Endodermal cell (in vitro differentiated cells): Measurements from ENCODE around the gene LACC1. TPM values are rescaled to one million over a fixed set of nuclear protein-coding genes. Genes with fewer than 3 reads are reported as not detected.

Experiments used
- DNase-seq: peaks from one replicate; pipeline ENCODE4 v3.0.0-alpha.2; 2017
- H3K27ac ChIP-seq: 2 replicates; pipeline ENCODE4 v1.5.1; 2013; ENCODE audit warnings: mild to moderate bottlenecking, low read depth, low read length, moderate library complexity
- H3K27me3 ChIP-seq: 2 replicates; pipeline ENCODE4 v1.6.1; 2013; ENCODE audit warnings: mild to moderate bottlenecking, low read length, moderate library complexity; ENCODE audit not compliant: insufficient read depth, control insufficient read depth, poor library complexity, severe bottlenecking
- H3K36me3 ChIP-seq: 2 replicates; pipeline ENCODE4 v1.7.0; 2013; ENCODE audit warnings: mild to moderate bottlenecking, low read length, moderate library complexity; ENCODE audit not compliant: control insufficient read depth, insufficient read depth
- H3K4me1 ChIP-seq: one replicate; pipeline ENCODE4 v1.7.0; 2013; ENCODE audit warnings: low read length; ENCODE audit not compliant: control insufficient read depth, insufficient read depth
- H3K4me3 ChIP-seq: 2 replicates; pipeline ENCODE4 v1.5.1; 2013; ENCODE audit warnings: mild to moderate bottlenecking, low read length, moderate library complexity
- H3K9ac ChIP-seq: 2 replicates; pipeline ENCODE4 v1.6.1; 2013; ENCODE audit warnings: mild to moderate bottlenecking, low read length, moderate library complexity; ENCODE audit not compliant: poor library complexity, severe bottlenecking; ENCODE audit errors: extremely low read depth
- H3K9me3 ChIP-seq: 2 replicates; pipeline ENCODE4 v1.6.1; 2013; ENCODE audit warnings: mild to moderate bottlenecking, low read length, moderate library complexity; ENCODE audit not compliant: control insufficient read depth
- H3K27ac Mint-ChIP-seq: 2 replicates; pipeline ENCODE4 v1.8.0; 2020; ENCODE audit warnings: mixed read lengths
- H3K27me3 Mint-ChIP-seq: 2 replicates; pipeline ENCODE4 v1.8.0; 2021; ENCODE audit warnings: mild to moderate bottlenecking, mixed read lengths; ENCODE audit not compliant: insufficient read depth
- H3K36me3 Mint-ChIP-seq: 2 replicates; pipeline ENCODE4 v1.8.0; 2020; ENCODE audit warnings: low read depth, mixed read lengths
- H3K4me1 Mint-ChIP-seq: 2 replicates; pipeline ENCODE4 v1.8.0; 2020; ENCODE audit warnings: mixed read lengths
- H3K4me3 Mint-ChIP-seq: 2 replicates; pipeline ENCODE4 v1.8.0; 2020; ENCODE audit warnings: mild to moderate bottlenecking, moderate library complexity, mixed read lengths
- H3K9me3 Mint-ChIP-seq: 2 replicates; pipeline ENCODE4 v1.8.0; 2020; ENCODE audit warnings: mild to moderate bottlenecking, mixed read lengths
- WGBS, 2 experiments: methylation state at CpG; one replicate each; pipeline versions ENCODE4 v1.1.5 to v1.1.7; 2013; ENCODE audit warnings: missing lambda C conversion rate in 2 of 2, mixed read lengths in 1 of 2; ENCODE audit not compliant: insufficient coverage in 1 of 2, insufficient read length in 1 of 2; 5-methylcytosine and 5-hydroxymethylcytosine counted together
- total RNA-seq, 2 donors: library from RNA; stranded (reverse); fragmentation: NEBNext Ultra II Directional in 1 of 2; extraction: Animal tissue kit (Norgen Biotek cat#: 25700) in 1 of 2; gene quantifications; 2 replicates in 1 of 2; 3 replicates in 1 of 2; pipeline ENCODE4 v1.2.1, GENCODE V29; 2021
- TF ChIP-seq, protein P1 (sequence below): fragments of 200-600 bp; sonication (generic); conservative IDR thresholded peaks from 2 replicates; pipeline ENCODE4 v1.5.0; 2021; ENCODE audit warnings: antibody characterized with exemption, mild to moderate bottlenecking

LACC1 gene
- total RNA-seq, 2 donors from 2014 or later: 1.3 to 2.0 TPM

DNA sequence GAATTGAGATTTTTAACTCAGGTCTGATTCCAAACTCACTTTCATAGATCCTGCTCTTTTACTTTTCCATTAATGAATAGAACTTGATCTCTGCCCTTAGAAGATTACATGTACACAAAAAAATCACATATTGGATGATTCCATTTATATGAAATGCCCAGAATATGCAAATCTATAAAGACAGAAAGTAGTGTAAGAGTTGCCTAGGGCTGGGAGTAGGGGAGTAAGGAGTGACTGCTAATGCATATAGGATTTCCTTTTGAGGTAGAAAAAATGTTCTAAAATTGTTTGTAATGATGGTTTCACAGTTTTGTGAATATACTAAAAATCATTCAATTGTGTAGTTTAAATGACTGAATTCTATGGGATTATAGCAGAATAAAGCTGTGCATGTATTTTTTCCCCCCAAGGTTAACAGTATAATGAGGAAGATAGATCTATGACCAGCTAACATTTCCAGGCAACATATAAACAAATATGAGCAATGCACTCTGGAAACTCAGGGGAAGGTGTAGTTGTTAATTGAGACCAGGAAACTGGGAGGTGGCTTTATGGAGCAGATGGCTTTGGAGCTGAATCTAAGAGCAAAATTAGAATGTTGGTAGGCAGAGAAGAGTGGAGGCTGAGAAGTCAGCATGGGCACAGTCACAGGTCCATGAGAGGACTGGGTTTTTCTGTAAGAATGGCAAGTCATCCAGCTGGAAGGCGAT, 41.4 kb downstream of the LACC1 start:
- H3K4me1 ChIP-seq: no peaks in the 10 kb centered on the region
- Mint-ChIP-seq H3K36me3 (no peaks in the 10 kb centered on the region), H3K4me1 (no peaks in the 10 kb centered on the region), H3K4me3 (no peak overlapping the region), H3K27me3 (no peaks in the 10 kb centered on the region), H3K27ac (no peak overlapping the region), H3K9me3 (no peaks in the 10 kb centered on the region)
- H3K4me3 ChIP-seq: no peak overlapping the region
- TF ChIP-seq, protein P1, sequence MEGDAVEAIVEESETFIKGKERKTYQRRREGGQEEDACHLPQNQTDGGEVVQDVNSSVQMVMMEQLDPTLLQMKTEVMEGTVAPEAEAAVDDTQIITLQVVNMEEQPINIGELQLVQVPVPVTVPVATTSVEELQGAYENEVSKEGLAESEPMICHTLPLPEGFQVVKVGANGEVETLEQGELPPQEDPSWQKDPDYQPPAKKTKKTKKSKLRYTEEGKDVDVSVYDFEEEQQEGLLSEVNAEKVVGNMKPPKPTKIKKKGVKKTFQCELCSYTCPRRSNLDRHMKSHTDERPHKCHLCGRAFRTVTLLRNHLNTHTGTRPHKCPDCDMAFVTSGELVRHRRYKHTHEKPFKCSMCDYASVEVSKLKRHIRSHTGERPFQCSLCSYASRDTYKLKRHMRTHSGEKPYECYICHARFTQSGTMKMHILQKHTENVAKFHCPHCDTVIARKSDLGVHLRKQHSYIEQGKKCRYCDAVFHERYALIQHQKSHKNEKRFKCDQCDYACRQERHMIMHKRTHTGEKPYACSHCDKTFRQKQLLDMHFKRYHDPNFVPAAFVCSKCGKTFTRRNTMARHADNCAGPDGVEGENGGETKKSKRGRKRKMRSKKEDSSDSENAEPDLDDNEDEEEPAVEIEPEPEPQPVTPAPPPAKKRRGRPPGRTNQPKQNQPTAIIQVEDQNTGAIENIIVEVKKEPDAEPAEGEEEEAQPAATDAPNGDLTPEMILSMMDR: no peak
- no peak for DNase-seq
- no peak overlapping the region for H3K27ac ChIP-seq
- WGBS, 2 experiments: 86 to 100% methylated on average over 1 of the region's 1 CpG
- no peaks in the 10 kb centered on the region for H3K36me3 ChIP-seq
- H3K9me3 ChIP-seq: no peaks in the 10 kb centered on the region
- H3K27me3 ChIP-seq: no peaks in the 10 kb centered on the region
- no peak overlapping the region for H3K9ac ChIP-seq

DNA sequence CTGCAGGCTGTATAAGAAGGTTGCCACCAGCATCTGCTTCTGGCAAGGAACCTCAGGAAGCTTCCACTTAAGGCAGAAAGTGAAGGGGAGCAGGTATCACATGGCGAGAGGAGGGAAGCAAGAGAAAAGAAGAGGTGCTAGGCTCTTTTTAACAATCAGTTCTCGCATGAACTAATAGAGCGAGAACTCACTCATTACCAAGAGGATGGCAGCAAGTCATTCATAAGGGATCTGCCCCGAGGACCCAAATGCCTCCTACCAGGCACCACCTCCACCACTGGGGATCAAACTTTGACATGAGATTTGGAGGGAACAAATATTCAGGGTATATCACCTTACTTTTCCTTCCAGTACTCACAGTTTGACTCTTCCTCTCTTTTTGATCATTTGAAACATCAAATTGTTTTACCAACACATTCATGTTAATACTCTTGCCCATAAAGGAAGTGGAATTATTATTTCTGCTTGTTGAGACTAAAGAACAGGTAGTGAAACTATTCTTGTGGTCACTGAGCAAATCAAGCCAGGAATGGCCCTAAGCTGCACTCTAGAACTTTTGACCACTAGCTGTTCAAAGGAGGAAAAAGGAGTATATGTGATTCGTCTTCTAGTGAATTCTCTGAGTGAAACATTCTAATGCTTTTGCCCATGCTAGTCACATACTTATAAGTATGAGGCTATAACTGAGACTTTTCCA, 45.0 kb downstream of the LACC1 start:
- H3K27ac ChIP-seq: no peak overlapping the region
- H3K9ac ChIP-seq: no peak overlapping the region
- TF ChIP-seq, protein P1: no peak
- no peaks in the 10 kb centered on the region for H3K4me1 ChIP-seq
- H3K4me1 Mint-ChIP-seq: no peaks in the 10 kb centered on the region
- DNase-seq: no peak
- H3K36me3 Mint-ChIP-seq: no peaks in the 10 kb centered on the region
- H3K4me3 ChIP-seq: no peak overlapping the region
- H3K9me3 ChIP-seq: no peaks in the 10 kb centered on the region
- H3K27ac Mint-ChIP-seq: no peak overlapping the region
- no peaks in the 10 kb centered on the region for H3K27me3 ChIP-seq
- no peaks in the 10 kb centered on the region for H3K9me3 Mint-ChIP-seq
- H3K27me3 Mint-ChIP-seq: no peaks in the 10 kb centered on the region
- no peaks in the 10 kb centered on the region for H3K36me3 ChIP-seq
- WGBS, 2 experiments: 90% methylated on average over 2 to 5 of the region's 5 CpGs
- H3K4me3 Mint-ChIP-seq: no peak overlapping the region

DNA sequence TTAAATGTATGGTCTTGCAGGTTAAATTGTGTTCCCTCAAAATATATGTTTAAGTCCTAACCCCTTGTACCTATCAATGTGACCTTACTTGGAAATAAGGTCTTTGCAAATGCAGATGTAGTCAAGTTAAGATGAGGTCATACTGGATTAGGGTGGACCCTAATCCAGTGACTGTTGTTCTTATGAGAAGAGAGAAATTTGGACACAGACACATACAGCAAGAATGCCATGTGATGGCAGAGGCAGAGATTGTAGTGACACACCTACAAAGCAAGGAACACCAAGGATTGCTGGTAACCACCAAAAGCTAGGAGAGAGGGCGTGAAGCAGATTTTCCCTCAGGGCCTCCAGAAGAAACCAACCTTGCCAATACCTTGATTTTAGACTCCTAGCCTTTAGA, 50.2 kb downstream of the LACC1 start:
- H3K36me3 Mint-ChIP-seq: no peaks in the 10 kb centered on the region
- H3K9me3 Mint-ChIP-seq: peaks cover 6% of the 10 kb centered on the region
- H3K27me3 Mint-ChIP-seq: no peaks in the 10 kb centered on the region
- TF ChIP-seq, protein P1: no peak
- peaks cover 2% of the 10 kb centered on the region for H3K4me1 Mint-ChIP-seq
- Histone ChIP-seq H3K27ac (no peak overlapping the region), H3K4me3 (no peak overlapping the region), H3K9ac (no peak overlapping the region), H3K27me3 (no peaks in the 10 kb centered on the region), H3K36me3 (no peaks in the 10 kb centered on the region), H3K9me3 (peaks cover 5% of the 10 kb centered on the region), H3K4me1 (no peaks in the 10 kb centered on the region)
- no peak for DNase-seq
- no peak overlapping the region for H3K4me3 Mint-ChIP-seq
- WGBS, 2 experiments: 100% methylated on average over 1 of the region's 1 CpG; no CpG with 5 or more reads in 1 of the 2 experiments
- H3K27ac Mint-ChIP-seq: no peak overlapping the region
